Adipocyte (in vitro differentiated cells): ENCODE data around the gene IDI2.

Experiments
- DNase-seq: peaks from one replicate; pipeline ENCODE4 v3.0.0-alpha.2; 2015; ENCODE audit warnings: low read depth
- H3K27me3 ChIP-seq: replicated peaks from 2 replicates; pipeline ENCODE4 v1.7.0; 2013; ENCODE audit warnings: mild to moderate bottlenecking, low read length, moderate library complexity; ENCODE audit not compliant: control insufficient read depth, insufficient read depth
- H3K36me3 ChIP-seq: 2 replicates; pipeline ENCODE4 v1.7.0; 2013; ENCODE audit warnings: low read length, mild to moderate bottlenecking, moderate library complexity; ENCODE audit not compliant: control insufficient read depth, insufficient read depth, severe bottlenecking
- H3K4me1 ChIP-seq: 2 replicates; pipeline ENCODE4 v1.7.0; 2013; ENCODE audit warnings: mild to moderate bottlenecking, low read length, moderate library complexity; ENCODE audit not compliant: control insufficient read depth, insufficient read depth
- H3K4me3 ChIP-seq: 2 replicates; pipeline ENCODE4 v1.7.0; 2013; ENCODE audit warnings: mild to moderate bottlenecking, low read length, moderate library complexity
- H3K9ac ChIP-seq: 2 replicates; pipeline ENCODE4 v1.7.0; 2013; ENCODE audit warnings: mild to moderate bottlenecking, low read length, moderate library complexity
- H3K9me3 ChIP-seq: 2 replicates; pipeline ENCODE4 v1.7.0; 2013; ENCODE audit warnings: mild to moderate bottlenecking, low read length, moderate library complexity; ENCODE audit not compliant: control insufficient read depth

IDI2 gene

DNA sequence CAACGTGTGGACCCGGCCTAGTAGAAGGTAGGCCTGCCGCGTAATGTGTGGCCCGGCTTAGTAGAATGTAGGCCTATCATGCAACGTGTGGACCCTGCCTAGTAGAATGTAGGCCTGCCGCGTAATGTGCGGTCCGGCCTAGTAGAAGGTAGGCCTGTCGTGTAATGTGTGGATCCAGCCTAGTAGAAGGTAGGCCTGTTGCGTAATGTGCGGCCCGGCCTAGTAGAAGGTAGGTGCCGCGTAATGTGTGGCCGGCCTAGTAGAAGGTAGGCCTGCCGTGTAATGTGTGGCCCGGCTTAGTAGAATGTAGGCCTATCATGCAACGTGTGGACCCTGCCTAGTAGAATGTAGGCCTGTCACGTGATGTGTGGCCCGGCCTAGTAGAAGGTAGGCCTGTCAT is 49.3 kb downstream of the IDI2 start:
- peaks cover 23% of the 10 kb centered on the region for H3K9me3 ChIP-seq
- DNase-seq = no peak
- H3K4me1 ChIP-seq = peaks cover 6% of the 10 kb centered on the region
- no peaks in the 10 kb centered on the region for H3K27me3 ChIP-seq
- H3K4me3 ChIP-seq = no peak overlapping the region
- no peaks in the 10 kb centered on the region for H3K36me3 ChIP-seq
- no peak overlapping the region for H3K9ac ChIP-seq

DNA sequence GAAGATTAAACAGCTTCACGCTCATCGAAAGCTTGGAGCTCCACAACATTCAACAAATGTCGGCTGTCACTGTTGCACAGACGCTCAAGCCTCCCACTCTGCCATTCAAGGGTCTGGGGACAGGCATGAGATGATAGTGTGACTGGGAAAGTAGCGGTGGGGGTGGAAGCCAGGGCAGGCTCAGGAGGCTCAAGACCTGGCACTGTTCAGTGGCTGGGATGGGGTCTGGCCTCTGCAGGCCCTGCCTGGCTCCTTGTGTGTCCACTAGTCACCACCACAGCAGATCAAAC is 50.9 kb downstream of the IDI2 start:
- Histone ChIP-seq H3K27me3 (no peaks in the 10 kb centered on the region), H3K4me3 (no peak overlapping the region), H3K36me3 (no peaks in the 10 kb centered on the region), H3K9ac (no peak overlapping the region), H3K4me1 (peaks cover 21% of the 10 kb centered on the region), H3K9me3 (peaks cover 16% of the 10 kb centered on the region)
- DNase-seq = no peak

DNA sequence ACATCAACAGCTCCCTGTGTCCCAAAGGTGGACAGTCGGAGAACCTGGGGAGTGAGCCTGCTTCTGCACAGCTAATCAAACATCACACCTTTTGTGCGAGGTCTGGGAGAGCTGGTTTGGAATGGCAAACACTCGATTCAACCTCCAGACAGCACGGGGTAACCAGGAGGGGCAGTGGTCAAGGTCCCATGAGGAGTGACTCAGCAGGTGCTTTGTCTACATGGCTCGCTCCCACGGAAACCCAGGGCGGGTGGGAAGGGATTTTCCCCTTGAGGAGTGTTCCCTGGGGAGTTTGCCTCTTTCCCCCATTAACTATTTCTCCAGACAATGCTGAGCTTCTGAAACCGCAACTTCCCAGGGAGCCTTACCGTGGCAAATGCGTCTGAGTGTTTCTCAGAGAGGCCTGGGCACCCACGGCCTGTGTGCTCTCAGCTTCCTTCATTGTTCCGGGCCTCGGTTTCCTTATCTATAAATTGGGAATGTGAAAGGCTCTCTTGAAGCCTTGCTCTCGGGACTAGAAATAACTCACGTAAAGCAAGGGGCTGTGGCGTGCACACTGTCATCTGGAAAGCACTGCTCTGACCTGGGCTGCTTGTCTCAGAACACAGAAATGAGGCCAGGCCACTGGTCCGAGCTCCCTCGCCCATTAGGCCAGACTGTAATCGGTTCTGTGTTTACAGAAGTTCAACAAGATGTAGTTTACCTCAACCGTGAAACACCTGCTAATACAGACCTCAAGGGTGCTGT is 51.4 kb downstream of the IDI2 start:
- no peaks in the 10 kb centered on the region for H3K27me3 ChIP-seq
- peaks cover 21% of the 10 kb centered on the region for H3K4me1 ChIP-seq
- no peak overlapping the region for H3K9ac ChIP-seq
- H3K36me3 ChIP-seq = no peaks in the 10 kb centered on the region
- no peak overlapping the region for H3K4me3 ChIP-seq
- H3K9me3 ChIP-seq = peaks cover 13% of the 10 kb centered on the region
- DNase-seq = no peak

DNA sequence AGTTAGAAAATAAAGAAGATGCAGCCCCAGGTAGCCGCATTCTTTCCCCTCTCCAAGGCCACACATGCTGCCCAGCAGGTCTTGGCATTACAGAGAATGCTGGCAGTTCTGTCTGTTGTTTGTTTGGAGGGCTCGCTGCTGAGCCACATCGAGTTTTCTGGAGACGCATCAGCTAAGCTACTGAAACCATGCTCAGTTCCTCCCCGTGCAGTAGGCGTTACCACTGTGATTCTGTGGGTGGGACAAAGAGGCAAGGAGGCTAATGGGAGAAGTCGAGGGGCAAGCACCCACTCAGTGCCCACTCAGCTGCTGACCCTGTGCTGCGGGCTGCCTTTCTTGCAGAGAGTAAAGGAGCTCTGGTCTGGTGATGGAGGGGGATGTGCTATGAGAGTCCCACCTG is 52.9 kb downstream of the IDI2 start:
- no peaks in the 10 kb centered on the region for H3K9me3 ChIP-seq
- no peak overlapping the region for H3K9ac ChIP-seq
- H3K36me3 ChIP-seq = no peaks in the 10 kb centered on the region
- no peak overlapping the region for H3K4me3 ChIP-seq
- H3K4me1 ChIP-seq = peaks cover 21% of the 10 kb centered on the region
- no peaks in the 10 kb centered on the region for H3K27me3 ChIP-seq
- no peak for DNase-seq

DNA sequence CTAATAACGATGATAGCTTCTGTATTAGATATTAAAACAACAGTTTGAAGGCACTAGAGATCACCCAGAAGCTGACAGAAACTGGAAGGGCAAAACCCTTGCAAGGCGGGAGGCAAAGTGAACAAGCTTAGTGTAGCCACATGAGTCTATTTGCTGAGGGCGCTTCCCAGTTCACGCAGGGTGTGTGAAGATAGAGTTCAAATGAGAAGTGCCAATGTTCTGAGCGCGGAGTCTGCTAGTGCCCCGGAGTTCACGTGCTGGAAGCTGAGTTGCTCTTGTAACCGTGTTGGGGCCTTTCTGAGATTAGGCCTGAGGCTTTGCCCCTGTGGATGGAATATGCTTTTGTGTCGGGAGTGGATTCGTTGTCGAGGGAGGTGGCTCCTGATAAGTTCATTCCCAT is 54.0 kb downstream of the IDI2 start:
- H3K4me3 ChIP-seq = peak overlapping the region; percentile 65
- no peaks in the 10 kb centered on the region for H3K27me3 ChIP-seq
- peak overlapping the region; percentile 72 for H3K9ac ChIP-seq
- no peaks in the 10 kb centered on the region for H3K36me3 ChIP-seq
- H3K9me3 ChIP-seq = peaks cover 3% of the 10 kb centered on the region
- peaks cover 21% of the 10 kb centered on the region for H3K4me1 ChIP-seq
- no peak for DNase-seq

DNA sequence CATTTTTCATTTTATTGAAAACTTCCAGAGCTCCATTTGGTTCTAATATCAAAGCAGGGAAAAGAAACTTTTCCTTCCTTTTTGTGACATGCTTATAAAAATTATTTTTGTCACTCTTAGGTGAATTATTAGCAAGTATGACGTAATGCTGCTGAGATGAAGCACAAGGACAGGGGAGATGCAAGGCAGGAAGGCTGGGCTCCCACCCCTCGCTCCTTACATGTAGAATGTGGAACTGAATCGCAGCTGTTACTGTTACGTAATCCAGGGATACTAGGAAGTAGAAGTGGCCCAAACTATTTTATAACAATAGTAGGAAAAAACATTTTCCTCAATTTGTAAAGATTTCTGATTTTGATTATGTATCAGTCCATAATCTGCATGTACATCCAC is 54.5 kb downstream of the IDI2 start:
- H3K4me1 ChIP-seq = peaks cover 21% of the 10 kb centered on the region
- H3K4me3 ChIP-seq = peak overlapping the region; percentile 65
- peak; percentile 37 for DNase-seq
- H3K27me3 ChIP-seq = no peaks in the 10 kb centered on the region
- H3K9me3 ChIP-seq = peaks cover 3% of the 10 kb centered on the region
- H3K36me3 ChIP-seq = no peaks in the 10 kb centered on the region
- peak overlapping the region; percentile 72 for H3K9ac ChIP-seq

DNA sequence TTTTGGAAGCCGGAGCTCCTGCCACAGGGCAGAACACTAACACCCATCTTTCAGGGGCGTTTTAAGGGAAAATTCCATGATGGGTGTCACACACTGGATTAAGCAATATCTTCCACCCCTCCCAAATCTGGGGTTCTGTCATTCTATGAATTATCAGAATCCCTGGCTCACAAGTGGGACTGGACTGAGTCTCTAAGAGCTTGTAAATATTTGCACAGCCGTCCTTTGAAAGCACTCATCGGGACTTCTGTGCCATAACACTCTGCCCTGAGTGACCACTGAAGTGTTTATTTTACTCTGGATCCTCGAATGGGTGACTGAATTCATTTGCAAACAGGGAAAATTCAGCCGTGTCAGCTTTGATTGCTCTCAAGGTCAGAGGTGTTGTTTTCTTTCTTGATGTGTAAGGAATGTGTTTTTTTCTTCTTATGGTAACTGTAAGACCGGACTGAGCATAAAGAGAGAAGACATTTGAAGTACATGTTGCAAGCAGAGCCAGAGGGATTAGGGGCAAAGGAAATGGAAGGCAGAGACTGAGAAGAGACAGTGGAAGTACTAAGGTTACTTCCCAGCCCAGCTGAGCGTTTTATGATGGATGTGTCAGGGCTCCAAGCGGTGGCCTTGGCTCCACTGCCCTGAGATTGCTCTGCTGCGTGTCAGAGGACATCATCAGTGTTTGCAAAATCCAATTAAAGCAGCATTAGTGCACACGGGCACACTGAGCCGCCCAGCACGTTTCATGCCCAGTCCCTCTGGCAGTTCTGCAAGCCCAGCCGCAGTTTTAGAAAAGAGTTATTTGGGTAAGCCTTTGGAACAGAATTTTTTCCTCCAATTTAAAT is 55.1 kb downstream of the IDI2 start:
- Histone ChIP-seq H3K9me3 (peaks cover 3% of the 10 kb centered on the region), H3K4me1 (peaks cover 21% of the 10 kb centered on the region)

DNA sequence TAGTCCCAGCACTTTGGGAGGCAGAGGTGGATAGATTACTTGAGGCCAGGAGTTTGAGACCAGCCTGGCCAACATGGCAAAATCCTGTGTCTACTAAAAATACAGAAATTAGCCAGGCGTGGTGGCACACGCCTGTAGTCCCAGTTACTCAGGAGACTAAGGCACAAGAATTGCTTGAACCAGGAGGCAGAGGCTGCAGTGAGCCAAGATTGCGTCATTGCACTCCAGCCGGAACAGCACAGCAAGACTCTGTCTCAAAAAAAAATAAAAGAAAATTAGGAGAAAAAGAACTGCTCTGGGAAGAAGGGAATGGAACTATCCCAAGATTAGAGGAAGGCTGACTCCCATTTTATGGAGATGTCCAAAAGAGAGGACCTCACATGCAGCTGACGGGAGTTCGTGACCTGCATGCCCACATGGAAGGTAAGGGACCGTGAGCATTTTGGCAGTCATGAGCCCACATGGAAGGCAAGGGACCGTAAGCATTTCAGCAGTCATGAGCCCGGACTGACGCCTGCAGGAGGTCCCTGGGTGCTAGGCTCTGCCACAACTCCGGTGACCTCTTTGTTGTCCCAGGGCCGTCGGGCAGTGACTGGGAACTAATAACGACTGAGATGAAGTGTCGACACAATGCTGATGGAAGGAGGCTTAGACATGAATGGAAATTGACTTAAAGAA is 56.0 kb downstream of the IDI2 start:
- Histone ChIP-seq H3K9ac (no peak overlapping the region), H3K4me1 (peaks cover 21% of the 10 kb centered on the region), H3K4me3 (no peak overlapping the region)

More for the DNA sequence above, 55.1 kb downstream of the IDI2 start:
- no peaks in the 10 kb centered on the region for H3K36me3 ChIP-seq
- DNase-seq = peak; percentile 42
- H3K9ac ChIP-seq = peak overlapping the region; percentile 72
- H3K4me3 ChIP-seq = peak overlapping the region; percentile 65
- no peaks in the 10 kb centered on the region for H3K27me3 ChIP-seq

More for the DNA sequence above, 56.0 kb downstream of the IDI2 start:
- Histone ChIP-seq H3K36me3 (no peaks in the 10 kb centered on the region), H3K27me3 (no peaks in the 10 kb centered on the region), H3K9me3 (peaks cover 3% of the 10 kb centered on the region)
- no peak for DNase-seq
